HG03558 (cell line): ENCODE data around the gene FLVCR2.

Experiments
- ATAC-seq: cut with Tn5 transposase; IDR thresholded peaks from one replicate; pipeline ENCODE4 v1.9.1; 2021; ENCODE audit warnings: moderate number of reproducible peaks; ENCODE audit not compliant: unreplicated experiment; ENCODE audit errors: extremely low read depth

Gene FLVCR2

DNA sequence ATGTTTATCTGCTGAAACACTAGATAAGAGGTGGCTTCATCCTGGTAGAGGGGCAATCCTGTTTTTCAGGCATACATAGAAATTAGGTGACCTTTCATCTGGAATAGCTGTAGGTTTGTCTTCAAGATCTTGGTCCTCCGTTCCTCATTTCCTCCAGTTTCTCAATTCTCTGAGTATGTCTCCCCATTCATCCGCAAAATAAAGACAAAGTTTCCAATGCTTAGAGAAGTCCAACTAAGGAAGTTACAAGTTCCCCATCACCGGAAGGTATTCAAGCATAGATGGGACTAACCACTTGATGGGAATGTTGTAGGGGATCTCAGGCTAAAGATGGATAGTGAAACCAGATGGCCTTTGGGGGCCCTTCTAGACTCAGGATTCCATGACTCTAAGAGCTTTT, 48.0 kb downstream of the FLVCR2 start:
- no peak for ATAC-seq

GRCh38 chr14:75626863-75627262, 48.4 kb downstream of the FLVCR2 start:
- ATAC-seq, result no peak

DNA sequence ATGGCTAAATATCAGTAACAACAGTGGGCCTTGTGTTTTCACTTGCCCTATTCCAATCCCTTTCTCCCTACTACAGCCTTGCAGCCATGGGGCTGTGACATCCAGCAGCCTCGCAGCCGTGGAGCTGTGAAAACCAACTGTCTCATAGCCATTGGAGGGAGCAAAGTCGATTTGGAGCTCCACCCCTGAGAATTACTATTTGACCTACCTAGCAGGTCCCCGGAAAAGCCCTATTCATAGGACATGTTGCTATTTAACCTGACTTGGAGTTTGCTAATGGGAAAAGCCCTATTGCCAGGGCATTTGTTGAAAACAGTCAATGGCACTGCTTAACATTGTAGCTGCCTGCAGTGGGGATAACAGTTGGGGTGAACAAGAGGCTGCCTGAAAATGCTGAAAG, 49.0 kb downstream of the FLVCR2 start:
- ATAC-seq, result no peak

- ATAC-seq, result no peak
Observed at GRCh38 chr14:75628816-75629215, 50.4 kb downstream of the FLVCR2 start.

- ATAC-seq, result no peak
Observed at GRCh38 chr14:75630695-75631452, 52.5 kb downstream of the FLVCR2 start.

DNA sequence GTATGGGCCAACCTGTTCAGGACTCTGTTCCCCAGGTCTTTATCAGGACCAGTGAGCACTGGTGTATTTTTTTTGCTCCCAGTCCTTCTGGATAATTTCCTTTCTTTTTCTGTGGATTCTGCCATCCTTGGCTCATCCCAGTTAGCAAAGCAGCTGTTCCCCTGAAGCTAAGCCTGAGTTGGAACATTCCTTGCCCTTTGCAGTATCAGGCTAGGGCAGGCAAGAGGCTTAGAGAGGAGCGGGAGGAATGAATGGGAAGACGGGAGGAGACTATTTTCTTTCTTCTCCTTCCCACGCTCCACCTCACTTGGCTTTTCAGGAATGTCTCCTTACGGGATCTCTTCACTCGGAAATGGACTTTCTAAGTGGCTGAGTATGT, 53.0 kb downstream of the FLVCR2 start:
- ATAC-seq, result no peak

DNA sequence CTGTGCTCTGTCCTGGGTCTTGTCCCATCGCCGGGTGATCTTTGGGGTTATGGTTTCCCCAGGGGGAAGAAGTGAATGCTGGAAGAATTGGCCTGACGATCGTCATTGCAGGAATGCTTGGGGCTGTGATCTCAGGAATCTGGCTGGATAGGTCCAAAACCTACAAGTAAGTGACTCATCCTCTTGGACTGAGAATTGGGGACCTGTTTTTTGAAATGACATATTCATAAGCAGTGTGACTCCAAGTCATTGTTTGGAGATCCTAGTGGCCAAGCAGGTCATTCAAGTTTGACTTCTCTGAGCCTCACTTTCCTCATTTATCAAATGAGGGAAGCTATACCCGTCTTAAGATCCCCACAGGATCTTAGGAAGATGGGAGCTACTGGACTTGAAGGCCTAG, 56.4 kb downstream of the FLVCR2 start:
- no peak for ATAC-seq

- no peak for ATAC-seq
Observed at GRCh38 chr14:75636100-75636692, 57.8 kb downstream of the FLVCR2 start.

DNA sequence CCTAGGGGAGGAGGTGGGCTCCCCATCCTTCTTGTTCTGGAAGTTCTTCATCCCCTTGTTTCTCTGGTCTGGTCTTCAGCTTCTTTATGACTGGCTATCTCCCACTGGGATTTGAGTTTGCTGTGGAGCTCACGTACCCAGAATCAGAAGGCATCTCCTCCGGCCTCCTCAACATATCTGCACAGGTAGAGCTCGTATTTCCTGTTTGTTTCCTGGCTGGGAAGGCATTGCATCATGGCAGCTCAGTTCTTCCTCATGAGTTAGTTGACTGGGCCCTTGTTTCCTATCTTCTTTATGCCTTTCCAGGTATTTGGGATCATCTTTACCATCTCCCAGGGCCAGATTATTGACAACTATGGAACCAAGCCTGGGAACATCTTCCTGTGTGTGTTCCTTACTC, 62.5 kb downstream of the FLVCR2 start:
- ATAC-seq, result no peak

DNA sequence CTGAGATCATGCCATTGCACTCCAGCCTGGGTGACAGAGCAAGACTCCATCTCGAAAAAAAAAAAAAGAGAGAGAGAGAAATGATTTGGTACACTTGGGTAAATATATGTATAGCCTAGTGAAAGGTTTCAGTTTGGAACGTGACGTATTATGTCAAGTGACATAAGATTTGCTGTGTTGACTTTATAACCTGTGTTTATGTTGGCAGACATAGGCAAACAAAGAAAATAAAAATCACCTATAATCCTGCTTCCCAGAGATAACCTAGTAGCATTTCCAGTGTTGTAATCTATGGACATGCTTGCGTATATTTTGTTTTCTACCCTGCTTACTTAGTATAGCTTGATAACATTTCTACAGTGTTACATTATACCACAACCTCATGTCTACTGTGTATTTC, 65.6 kb downstream of the FLVCR2 start:
- no peak for ATAC-seq

DNA sequence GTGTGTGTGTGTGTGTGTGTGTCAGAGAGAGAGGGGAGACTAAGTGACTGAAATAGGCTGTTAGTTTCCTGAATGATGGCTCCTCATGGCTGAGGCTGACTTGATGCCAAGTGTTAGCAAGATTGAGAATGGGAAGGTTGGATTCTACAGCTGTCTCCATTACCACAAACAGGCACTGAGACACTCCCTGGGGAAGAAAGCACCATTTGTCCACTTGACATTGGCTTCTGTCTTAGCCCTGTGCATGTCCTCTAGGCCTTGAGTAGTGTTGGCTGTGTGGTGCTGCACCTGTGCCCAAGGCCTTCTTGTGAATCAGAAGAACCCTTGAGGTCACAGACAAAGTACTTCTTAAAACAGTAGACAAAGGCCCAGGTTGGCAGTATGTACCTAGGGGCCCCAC, 66.6 kb downstream of the FLVCR2 start:
- no peak for ATAC-seq

DNA sequence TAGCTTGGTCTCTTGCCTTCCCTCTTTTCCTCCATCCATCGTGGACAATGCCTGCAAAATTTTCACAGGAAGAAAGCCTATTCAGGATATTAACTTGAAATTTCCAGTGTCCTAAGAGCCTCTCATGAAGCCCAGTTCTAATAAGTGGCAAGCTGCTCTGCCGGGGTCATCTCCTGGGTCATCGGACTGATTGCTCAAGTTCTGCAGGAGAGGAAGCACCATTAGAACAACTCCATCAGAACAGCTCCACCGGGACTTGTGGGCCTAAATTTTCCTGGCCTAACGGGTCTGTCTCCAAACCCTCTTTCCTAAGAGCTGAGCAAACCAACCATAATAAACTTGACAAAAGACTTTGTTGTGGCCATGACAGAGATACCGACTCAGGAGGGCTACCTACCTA, 68.3 kb downstream of the FLVCR2 start:
- ATAC-seq, result no peak

- ATAC-seq, result no peak
Observed at GRCh38 chr14:75647640-75648039, 69.2 kb downstream of the FLVCR2 start.

- ATAC-seq, result no peak
Observed at GRCh38 chr14:75648066-75648838, 69.8 kb downstream of the FLVCR2 start.

- ATAC-seq, result no peak
Observed at GRCh38 chr14:75649337-75649736, 70.9 kb downstream of the FLVCR2 start.

GRCh38 chr14:75649773-75650172, 71.4 kb downstream of the FLVCR2 start:
- no peak for ATAC-seq

GRCh38 chr14:75650253-75651058, 72.0 kb downstream of the FLVCR2 start:
- ATAC-seq, result no peak

DNA sequence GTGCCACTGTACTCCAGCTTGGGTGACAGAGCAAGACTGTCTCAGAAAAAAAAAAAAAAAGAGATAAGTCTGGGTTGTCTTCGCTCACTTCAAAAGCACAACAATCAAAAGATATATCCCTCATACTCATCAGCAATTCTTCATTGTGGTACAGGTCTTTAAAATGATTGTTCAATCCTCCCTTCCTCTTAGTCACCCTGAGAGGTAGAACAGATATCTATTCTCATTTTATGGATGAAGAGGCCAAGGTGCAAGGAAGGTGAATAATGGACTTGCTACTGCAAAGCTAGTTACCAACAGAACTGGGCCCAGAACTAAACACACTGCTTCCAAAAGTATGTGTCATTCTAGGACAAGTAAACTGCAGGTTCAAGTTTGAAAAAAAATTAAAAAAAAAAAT, 75.1 kb downstream of the FLVCR2 start:
- ATAC-seq, result no peak

- ATAC-seq, result no peak
Observed at GRCh38 chr14:75654127-75654732, 75.8 kb downstream of the FLVCR2 start.

DNA sequence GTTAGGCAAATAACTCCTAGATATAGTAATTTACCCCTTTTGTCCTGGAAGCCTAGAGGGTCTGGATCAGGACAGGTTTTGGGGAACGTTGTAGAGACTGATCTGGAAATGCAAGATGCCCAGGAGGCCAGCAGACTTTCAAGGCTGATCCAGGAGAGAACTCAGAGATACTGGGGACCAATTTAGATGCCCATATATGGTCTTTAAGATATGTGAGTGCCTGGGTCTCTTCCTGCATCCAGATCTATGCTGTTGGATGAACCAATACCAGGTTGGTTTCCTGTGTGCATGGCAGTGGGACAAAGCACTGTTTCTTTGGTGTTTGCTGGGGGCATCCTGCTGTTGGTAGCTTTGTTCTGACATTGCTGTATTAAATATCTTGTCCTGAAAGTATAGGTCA, 76.8 kb downstream of the FLVCR2 start:
- no peak for ATAC-seq
